Measurements from ENCODE around the gene OR2AJ1.

Gene OR2AJ1

GRCh38 chr1:247924868-247925267, at the start of gene OR2AJ1:
OR2AJ1 (plus strand) TSS chr1:247924889; CDS start chr1:247933769, 8,880 bp downstream.
- DNase-seq (ENCODE audit: low spot score): no peak

DNA sequence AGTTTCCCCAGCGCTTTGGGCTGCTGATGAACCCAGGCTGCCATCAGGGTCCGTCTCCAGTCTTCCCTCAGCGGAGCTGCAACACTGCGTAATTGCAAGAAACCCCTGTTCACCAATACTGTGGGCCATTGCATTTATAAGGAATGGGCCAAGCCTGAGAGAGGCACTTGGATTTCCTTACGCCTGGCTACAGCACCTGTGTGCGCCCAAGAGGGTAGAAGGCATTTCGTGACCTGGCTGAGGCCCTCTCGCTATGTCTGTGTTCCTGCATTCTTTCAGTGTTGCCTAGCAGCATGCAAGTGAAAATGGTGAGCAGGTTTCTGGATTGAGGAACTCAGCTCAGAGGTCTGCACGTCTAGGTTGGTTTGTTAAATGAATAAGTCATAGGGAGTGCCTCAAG, 41.3 kb upstream of the OR2AJ1 start:
- DNase-seq (ENCODE audit: low spot score): no peak

DNA sequence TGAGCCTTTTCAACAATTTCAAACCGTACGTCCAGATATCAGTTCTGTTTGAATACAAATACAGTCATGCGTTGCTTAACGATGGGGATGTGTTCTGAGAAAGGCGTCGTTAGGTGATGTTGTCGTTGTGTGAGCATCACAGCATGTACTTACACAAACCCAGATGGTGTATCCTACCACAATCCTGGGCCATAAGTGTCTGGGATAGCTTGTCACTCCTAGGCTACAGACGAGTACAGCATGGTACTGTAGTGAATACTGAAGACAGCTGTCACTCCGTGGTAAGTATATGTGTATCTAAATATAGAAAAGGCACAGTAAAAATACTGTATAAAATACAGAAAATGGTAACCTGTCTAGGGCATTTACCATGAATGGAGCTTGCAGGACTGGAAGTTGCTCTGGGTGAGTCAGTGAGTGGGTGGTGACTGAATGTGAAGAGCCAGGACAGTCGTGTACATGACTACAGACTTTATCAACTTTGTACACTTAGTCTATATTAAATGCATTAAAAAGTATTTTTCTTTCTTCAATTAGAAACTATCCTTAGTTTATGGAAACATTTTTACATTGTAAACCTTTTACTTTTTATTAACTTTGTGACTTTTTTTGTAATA, 39.8 kb upstream of the OR2AJ1 start:
- DNase-seq (ENCODE audit: low spot score): no peak

- no peak for DNase-seq (ENCODE audit: low spot score)
Measured at GRCh38 chr1:247895163-247895637, 29.5 kb upstream of the OR2AJ1 start, which contains the start of gene OR2W3. OR2W3 (plus strand) TSS chr1:247895587; CDS start chr1:247895587, 0 bp downstream.

DNA sequence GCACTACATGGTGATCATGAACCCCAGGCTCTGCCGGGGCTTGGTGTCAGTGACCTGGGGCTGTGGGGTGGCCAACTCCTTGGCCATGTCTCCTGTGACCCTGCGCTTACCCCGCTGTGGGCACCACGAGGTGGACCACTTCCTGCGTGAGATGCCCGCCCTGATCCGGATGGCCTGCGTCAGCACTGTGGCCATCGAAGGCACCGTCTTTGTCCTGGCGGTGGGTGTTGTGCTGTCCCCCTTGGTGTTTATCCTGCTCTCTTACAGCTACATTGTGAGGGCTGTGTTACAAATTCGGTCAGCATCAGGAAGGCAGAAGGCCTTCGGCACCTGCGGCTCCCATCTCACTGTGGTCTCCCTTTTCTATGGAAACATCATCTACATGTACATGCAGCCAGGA, 28.7 kb upstream of the OR2AJ1 start:
- DNase-seq (ENCODE audit: low spot score): no peak

- no peak for DNase-seq (ENCODE audit: low spot score)
Measured at GRCh38 chr1:247904122-247904521, 20.6 kb upstream of the OR2AJ1 start.

GRCh38 chr1:247905181-247905580, 19.5 kb upstream of the OR2AJ1 start:
- no peak for DNase-seq (ENCODE audit: low spot score)

DNA sequence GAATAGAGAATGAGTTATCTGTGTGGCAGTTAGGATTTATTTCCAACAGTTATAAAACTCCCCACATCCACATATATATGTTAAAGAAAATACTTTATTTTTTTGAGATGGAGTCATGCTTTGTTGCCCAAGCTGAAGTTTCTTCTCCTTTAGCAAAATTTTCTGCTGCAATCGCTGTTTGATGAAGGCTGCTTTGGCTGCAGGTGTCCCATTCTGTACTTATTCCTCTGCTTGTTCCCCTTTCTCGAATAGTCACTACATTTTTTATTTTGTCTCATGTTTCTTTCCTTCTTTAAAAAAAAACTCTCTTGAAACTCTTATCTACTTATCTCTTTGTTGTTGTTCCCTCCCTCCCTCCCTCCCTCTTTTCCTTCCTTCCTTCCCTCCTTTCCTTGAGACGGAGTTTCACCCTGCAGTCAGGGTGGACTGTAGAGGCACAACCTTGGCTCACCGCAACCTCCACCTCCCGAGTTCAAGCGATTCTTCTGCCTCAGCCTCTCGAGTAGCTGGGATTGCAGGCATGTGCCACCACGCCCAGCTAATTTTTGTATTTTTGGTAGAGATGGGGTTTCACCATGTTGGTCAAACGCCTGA, 18.7 kb upstream of the OR2AJ1 start:
- peak; percentile 1 for DNase-seq (ENCODE audit: low spot score)

DNA sequence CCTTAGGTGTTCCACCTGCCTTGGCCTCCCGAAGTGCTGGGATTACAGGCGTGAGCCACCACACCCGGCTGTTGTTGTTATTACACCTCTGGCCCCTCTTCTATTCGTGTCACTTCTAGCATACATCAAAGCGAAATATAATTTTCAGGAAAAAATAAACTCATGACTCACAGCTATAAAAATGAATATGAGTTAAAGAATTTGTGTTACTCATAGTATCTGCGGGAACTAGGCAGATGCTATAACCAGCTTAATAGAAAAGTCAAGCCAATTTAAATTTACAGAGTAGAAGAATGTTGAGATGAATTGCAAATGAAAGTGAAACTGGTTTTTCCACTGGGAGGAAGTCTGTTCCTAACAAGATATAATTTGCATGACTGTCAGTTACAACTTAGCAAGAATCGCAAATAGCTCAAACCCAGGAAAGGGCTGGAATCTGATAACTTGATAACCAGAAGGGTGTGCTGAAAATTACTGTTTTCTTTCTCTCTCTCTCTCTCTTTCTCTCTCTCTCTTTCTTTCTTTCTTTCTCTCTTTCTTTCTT, 18.1 kb upstream of the OR2AJ1 start:
- peak; percentile 26 for DNase-seq (ENCODE audit: low spot score)

- no peak for DNase-seq (ENCODE audit: low spot score)
Measured at GRCh38 chr1:247908766-247909165, 15.9 kb upstream of the OR2AJ1 start.

DNA sequence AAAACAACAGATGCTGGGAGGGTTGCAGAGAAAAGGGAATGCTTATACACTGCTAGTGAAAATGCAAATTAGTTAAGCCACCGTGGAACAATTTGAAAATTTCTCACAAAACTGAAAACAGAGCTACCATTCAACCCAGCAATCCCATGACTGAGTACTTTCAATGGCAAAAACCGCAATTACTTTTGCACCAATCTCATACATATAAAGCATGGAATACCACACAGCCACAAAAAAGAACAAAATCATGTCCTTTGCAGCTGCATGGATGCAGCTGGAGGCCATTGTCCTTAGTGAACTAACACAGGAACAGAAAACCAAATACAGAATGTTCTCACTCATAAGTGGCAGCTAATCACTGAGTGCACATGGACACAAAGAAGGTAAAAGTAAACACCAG, 10.9 kb upstream of the OR2AJ1 start:
- no peak for DNase-seq (ENCODE audit: low spot score)

GRCh38 chr1:247914941-247915662, 9.6 kb upstream of the OR2AJ1 start:
- no peak for DNase-seq (ENCODE audit: low spot score)

DNA sequence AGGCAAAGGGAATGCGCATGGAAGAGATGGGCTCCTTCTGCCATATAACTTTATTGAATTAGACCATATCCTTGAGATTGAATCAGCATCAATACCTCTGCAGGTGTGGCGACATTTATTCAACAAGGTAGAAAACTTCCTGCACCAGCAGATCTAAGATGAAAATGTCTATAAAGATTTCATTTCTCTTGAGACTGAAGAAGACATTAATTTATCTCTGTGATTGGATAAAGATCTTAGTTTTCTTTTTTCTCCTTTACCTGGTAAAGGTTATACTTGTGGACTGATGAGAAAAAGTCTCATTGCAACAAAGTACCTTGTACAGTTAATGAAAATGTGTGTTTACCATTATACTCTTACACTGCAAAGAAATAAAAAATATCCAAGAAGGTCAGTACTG, 4.7 kb upstream of the OR2AJ1 start, which contains the start of gene OR2T8:
OR2T8 (plus strand) TSS at position 301 of the 400 bp plus-strand sequence. CDS start 766 bp downstream, outside the sequence.
- DNase-seq (ENCODE audit: low spot score): no peak

DNA sequence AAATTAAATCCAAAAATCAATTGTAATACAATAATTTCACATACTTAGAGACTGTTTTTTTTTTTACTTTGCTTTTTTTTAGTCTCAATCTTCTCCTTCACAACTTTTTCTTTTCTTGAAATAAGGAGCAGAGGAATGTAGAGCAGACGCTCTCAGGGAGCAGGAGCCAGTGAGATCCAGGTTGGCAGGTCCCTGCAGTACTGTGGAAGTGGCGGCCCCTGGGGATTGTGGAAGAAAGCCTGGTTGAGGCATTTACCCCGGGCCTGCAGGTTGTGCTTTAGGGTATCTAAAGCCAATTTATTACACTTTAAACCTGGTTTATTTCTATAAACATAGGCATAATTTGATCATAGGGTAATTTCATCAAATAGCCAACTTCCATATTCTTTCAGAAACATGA, 748 bp upstream of the OR2AJ1 start:
- no peak for DNase-seq (ENCODE audit: low spot score)

DNA sequence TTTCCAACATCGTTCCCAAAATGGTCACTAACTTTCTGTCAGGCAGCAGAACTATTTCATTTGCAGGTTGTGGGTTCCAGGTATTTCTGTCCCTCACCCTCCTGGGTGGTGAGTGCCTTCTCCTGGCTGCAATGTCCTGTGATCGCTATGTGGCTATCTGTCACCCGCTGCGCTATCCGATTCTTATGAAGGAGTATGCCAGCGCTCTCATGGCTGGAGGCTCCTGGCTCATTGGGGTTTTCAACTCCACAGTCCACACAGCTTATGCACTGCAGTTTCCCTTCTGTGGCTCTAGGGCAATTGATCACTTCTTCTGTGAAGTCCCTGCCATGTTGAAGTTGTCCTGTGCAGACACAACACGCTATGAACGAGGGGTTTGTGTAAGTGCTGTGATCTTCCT, 9.3 kb downstream of the OR2AJ1 start:
- DNase-seq (ENCODE audit: low spot score): no peak

GRCh38 chr1:247935781-247936180, 11.1 kb downstream of the OR2AJ1 start:
- DNase-seq (ENCODE audit: low spot score): no peak

DNA sequence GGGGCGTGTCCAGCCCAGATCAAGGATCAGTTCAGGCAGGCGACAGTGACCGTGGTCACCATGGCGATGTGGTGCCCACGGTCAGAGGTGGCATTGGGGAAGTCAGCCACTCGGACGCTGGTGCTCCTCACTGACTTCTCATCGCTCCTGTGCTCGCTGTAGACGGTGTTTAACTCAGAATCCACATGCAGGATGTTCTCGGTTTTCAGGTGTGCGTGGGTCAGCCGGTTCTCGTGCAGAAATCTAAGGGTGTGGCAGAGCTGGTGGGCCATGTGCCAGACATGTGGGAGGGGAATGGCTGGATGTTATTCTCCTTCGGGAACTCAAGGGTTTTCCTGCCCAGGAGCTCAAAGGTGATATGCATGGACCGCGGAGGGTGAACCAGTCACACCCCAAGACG, 11.7 kb downstream of the OR2AJ1 start:
- DNase-seq (ENCODE audit: low spot score): no peak

GRCh38 chr1:247936965-247937734, 12.5 kb downstream of the OR2AJ1 start:
- DNase-seq (ENCODE audit: low spot score): peak; percentile 85

GRCh38 chr1:247942624-247943023, 17.9 kb downstream of the OR2AJ1 start:
- DNase-seq (ENCODE audit: low spot score): no peak

GRCh38 chr1:247948558-247948957, 23.9 kb downstream of the OR2AJ1 start, which contains the start of gene OR2L8:
OR2L8 (plus strand) TSS chr1:247948858; CDS start chr1:247948858, 0 bp downstream.
- no peak for DNase-seq (ENCODE audit: low spot score)

GRCh38 chr1:247953408-247953807, 28.7 kb downstream of the OR2AJ1 start:
- no peak for DNase-seq (ENCODE audit: low spot score)

DNA sequence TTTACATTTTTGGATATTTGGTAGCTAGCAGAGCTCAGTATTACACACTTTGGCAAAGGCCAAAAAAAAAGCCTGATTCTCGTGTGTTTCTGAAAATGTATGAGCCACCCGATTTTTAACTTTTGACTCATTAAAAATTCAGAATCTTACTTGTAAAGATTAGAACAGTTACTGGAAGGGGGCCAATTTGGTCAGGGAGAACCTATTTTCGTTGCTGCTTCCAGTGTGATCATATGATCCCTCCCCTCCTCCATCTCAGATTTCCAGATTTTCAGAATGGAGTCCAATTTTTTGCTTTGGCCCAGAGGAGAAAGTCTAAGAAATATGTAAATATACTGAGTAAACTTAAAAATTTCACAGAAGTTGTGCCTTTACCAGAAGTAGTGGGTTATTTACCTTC, 37.1 kb downstream of the OR2AJ1 start:
- DNase-seq (ENCODE audit: low spot score): no peak

Data from CD4-positive, alpha-beta T cell treated with Interleukin-2 at 100 ng/mL for 4 hours (primary cell).